ENCODE results near the gene GLB1L2. TPM values are rescaled to one million over a fixed set of nuclear protein-coding genes. Genes with fewer than 3 reads are reported as not detected.

The GLB1L2 gene
- polyA plus RNA-seq, 1 of the 3 experiments (the other 2 are of a cell fraction) = 3.4 TPM

- H3K4me3 ChIP-seq (ENCODE audit: low read depth in 2 of 2, low read length in 1 of 2) = no peak overlapping the region
- no peaks in the 10 kb centered on the region for H3K9me2 ChIP-seq
- no peaks in the 10 kb centered on the region for H3K36me3 ChIP-seq (replicated peaks in 1 of 2; ENCODE audit: control insufficient read depth in 1 of 2, insufficient read depth in 2 of 2, low read length in 1 of 2)
- no peak for DNase-seq
- H3F3A ChIP-seq (replicated peaks; ENCODE audit: insufficient read depth) = no peaks in the 10 kb centered on the region
- no peaks in the 10 kb centered on the region for H3K79me2 ChIP-seq (ENCODE audit: insufficient read depth)
- no peaks in the 10 kb centered on the region for H4K20me1 ChIP-seq (ENCODE audit: insufficient read depth)
- WGBS (ENCODE audit: low lambda C conversion rate) = 47% methylated on average over 2 of the region's 2 CpGs
- ChIA-PET CTCF (no interaction called here), POLR2A (no interaction called here)
- H3K4me1 ChIP-seq (ENCODE audit: control insufficient read depth in 1 of 2, insufficient read depth in 2 of 2, low read depth in 1 of 2, low read length in 1 of 2) = no peaks in the 10 kb centered on the region; a peak in 1 of 4 replicates
- no peak overlapping the region for H3K27ac ChIP-seq (ENCODE audit: low read depth in 2 of 2, low read length in 1 of 2)
- no peak overlapping the region for H2AFZ ChIP-seq (ENCODE audit: low read depth)
- no peaks in the 10 kb centered on the region for H3K27me3 ChIP-seq (ENCODE audit: insufficient read depth)
- TF ChIP-seq YY1 (IDR thresholded peaks at IDR 0.05; ENCODE audit: low read depth) (no peak), RCOR1 (IDR thresholded peaks at IDR 0.05; ENCODE audit: low read length) (no peak), EZH2phosphoT487 (IDR thresholded peaks at IDR 0.05; ENCODE audit: borderline replicate concordance, low read depth) (no peak), USF2 (IDR thresholded peaks at IDR 0.05; ENCODE audit: borderline replicate concordance, low read depth, low read length) (no peak)
- H3K9ac ChIP-seq = no peak overlapping the region
- H3K4me2 ChIP-seq = no peak overlapping the region
- H3K9me3 ChIP-seq = no peaks in the 10 kb centered on the region
These were observed 47.5 kb downstream of the GLB1L2 start for GRCh38 chr11:134379241-134379640.

GRCh38 chr11:134380229-134380628 is 48.4 kb downstream of the GLB1L2 start:
- Histone ChIP-seq H3K9ac (no peak overlapping the region), H3K79me2 (ENCODE audit: insufficient read depth) (no peaks in the 10 kb centered on the region), H3K9me3 (no peaks in the 10 kb centered on the region), H3K4me1 (ENCODE audit: control insufficient read depth in 1 of 2, insufficient read depth in 2 of 2, low read depth in 1 of 2, low read length in 1 of 2) (no peaks in the 10 kb centered on the region; a peak in 1 of 4 replicates), H2AFZ (ENCODE audit: low read depth) (no peak overlapping the region), H3K27ac (ENCODE audit: low read depth in 2 of 2, low read length in 1 of 2) (no peak overlapping the region), H3K4me2 (no peak overlapping the region), H4K20me1 (ENCODE audit: insufficient read depth) (no peaks in the 10 kb centered on the region), H3K9me2 (no peaks in the 10 kb centered on the region), H3K27me3 (ENCODE audit: insufficient read depth) (no peaks in the 10 kb centered on the region), H3K4me3 (ENCODE audit: low read depth in 2 of 2, low read length in 1 of 2) (no peak overlapping the region), H3K36me3 (replicated peaks in 1 of 2; ENCODE audit: control insufficient read depth in 1 of 2, insufficient read depth in 2 of 2, low read length in 1 of 2) (no peaks in the 10 kb centered on the region), H3F3A (replicated peaks; ENCODE audit: insufficient read depth) (no peaks in the 10 kb centered on the region)
- TF ChIP-seq CTCF (IDR thresholded peaks at IDR 0.05) (no peak), GABPA (IDR thresholded peaks at IDR 0.05; ENCODE audit: low read depth) (no peak), MXI1 (IDR thresholded peaks at IDR 0.05; ENCODE audit: low read depth, low read length) (no peak), PBX3 (IDR thresholded peaks at IDR 0.05) (no peak)
- DNase-seq = no peak
- ChIA-PET POLR2A (no interaction called here), CTCF (interaction anchor here (0.6 to 0.9 kb wide), 2 partner anchors 21 to 480 kb away, joined by 3 read pairs; no protein-coding TSS in a partner anchor)
- WGBS (ENCODE audit: low lambda C conversion rate) = 0% methylated on average over 1 of the region's 12 CpGs
